Astrocyte (in vitro differentiated cells and primary cell): Measurements from ENCODE around the gene ST3GAL4. TPM values are rescaled to one million over a fixed set of nuclear protein-coding genes. Genes with fewer than 3 reads are reported as not detected.

Experiments used
- DNase-seq: peaks from one replicate; pipeline ENCODE4 v3.0.0-alpha.2; 2010; ENCODE audit warnings: low read depth
- FAIRE-seq: peaks from 2 replicates; lab custom pipeline; 2011; peaks lifted over from hg19 to GRCh38; lab: Jason Lieb, UNC
- H2AFZ ChIP-seq: 2 replicates; pipeline ENCODE4 v1.6.0; 2012; ENCODE audit warnings: low read depth, low read length, inconsistent platforms
- H3K27ac ChIP-seq: 2 replicates; pipeline ENCODE4 v1.5.1; 2011; ENCODE audit warnings: low read depth, low read length, inconsistent platforms
- H3K27me3 ChIP-seq: 2 replicates; pipeline ENCODE4 v1.6.0; 2011; ENCODE audit warnings: low read length, inconsistent platforms; ENCODE audit not compliant: insufficient read depth
- H3K36me3 ChIP-seq: 2 replicates; pipeline ENCODE4 v1.5.1; 2011; ENCODE audit warnings: low read length, inconsistent platforms; ENCODE audit not compliant: insufficient read depth
- H3K4me1 ChIP-seq: 2 replicates; pipeline ENCODE4 v1.5.1; 2011; ENCODE audit warnings: low read length, inconsistent platforms; ENCODE audit not compliant: insufficient read depth
- H3K4me2 ChIP-seq: 2 replicates; pipeline ENCODE4 v1.6.0; 2012; ENCODE audit warnings: low read length, inconsistent platforms
- H3K4me3 ChIP-seq: 2 replicates; pipeline ENCODE4 v1.5.1; 2011; ENCODE audit warnings: low read depth, mild to moderate bottlenecking, low read length, inconsistent platforms; ENCODE audit not compliant: insufficient read depth
- H3K79me2 ChIP-seq: 2 replicates; pipeline ENCODE4 v1.6.0; 2012; ENCODE audit warnings: mild to moderate bottlenecking, low read length, inconsistent platforms; ENCODE audit not compliant: insufficient read depth
- H3K9ac ChIP-seq: 2 replicates; pipeline ENCODE4 v1.6.0; 2012; ENCODE audit warnings: mild to moderate bottlenecking, low read length, inconsistent platforms
- H3K9me3 ChIP-seq: 2 replicates; pipeline ENCODE4 v1.5.1; 2012; ENCODE audit warnings: low read depth, mild to moderate bottlenecking, low read length, inconsistent platforms; ENCODE audit not compliant: insufficient read depth
- H4K20me1 ChIP-seq: 2 replicates; pipeline ENCODE4 v1.6.0; 2012; ENCODE audit warnings: low read length, inconsistent platforms; ENCODE audit not compliant: insufficient read depth
- H3K27ac Mint-ChIP-seq: one replicate; pipeline ENCODE4 v1.8.0; 2021; ENCODE audit warnings: mild to moderate bottlenecking, mixed read lengths; ENCODE audit not compliant: unreplicated experiment
- H3K27me3 Mint-ChIP-seq: one replicate; pipeline ENCODE4 v1.8.0; 2021; ENCODE audit warnings: low read depth, mixed read lengths; ENCODE audit not compliant: unreplicated experiment
- H3K36me3 Mint-ChIP-seq: one replicate; pipeline ENCODE4 v1.8.0; 2021; ENCODE audit warnings: low read depth, mixed read lengths; ENCODE audit not compliant: unreplicated experiment
- H3K4me1 Mint-ChIP-seq: one replicate; pipeline ENCODE4 v1.8.0; 2021; ENCODE audit warnings: low read depth, mixed read lengths; ENCODE audit not compliant: unreplicated experiment
- H3K4me3 Mint-ChIP-seq: one replicate; pipeline ENCODE4 v1.8.0; 2021; ENCODE audit warnings: mild to moderate bottlenecking, moderate library complexity, mixed read lengths; ENCODE audit not compliant: unreplicated experiment
- H3K9me3 Mint-ChIP-seq: one replicate; pipeline ENCODE4 v1.8.0; 2021; ENCODE audit warnings: mild to moderate bottlenecking, mixed read lengths; ENCODE audit not compliant: unreplicated experiment
- CTCF ChIP-seq: IDR thresholded peaks from 2 replicates; pipeline ENCODE4 v1.5.1; 2011; ENCODE audit warnings: low read depth, mild to moderate bottlenecking, inconsistent platforms, low read length, moderate library complexity; ENCODE audit not compliant: insufficient read depth
- EZH2 ChIP-seq: IDR thresholded peaks from 2 replicates; pipeline ENCODE4 v1.6.1; 2012; ENCODE audit warnings: mild to moderate bottlenecking, low read length, inconsistent platforms; ENCODE audit not compliant: insufficient read depth
- total RNA-seq: library from RNA; stranded (reverse); gene quantifications from 2 replicates; pipeline ENCODE4 v1.2.1, GENCODE V29; 2021

The ST3GAL4 gene
- total RNA-seq, 1 donor from 2014 or later = 12.2 TPM

DNA sequence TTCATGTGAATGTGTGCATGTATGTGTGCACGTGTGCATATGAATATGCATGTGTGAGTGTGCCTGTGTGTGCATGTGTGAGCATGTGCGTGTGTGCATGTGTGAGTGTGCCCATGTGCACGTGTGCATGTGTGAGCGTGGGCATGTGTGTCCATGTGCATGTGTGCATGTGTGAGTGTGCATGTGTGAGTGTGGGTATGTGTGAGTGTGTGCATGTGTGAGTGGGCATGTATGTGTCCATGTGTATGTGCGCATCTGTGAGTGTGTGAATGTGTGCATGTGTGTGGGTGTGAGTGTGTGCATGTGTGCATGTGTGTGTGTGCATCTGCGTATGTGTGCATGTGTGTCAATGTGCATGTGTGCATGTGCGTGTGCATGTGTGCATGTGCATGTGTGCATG lies 94.7 kb downstream of the ST3GAL4 start:
- Histone ChIP-seq H3K4me3 (no peak overlapping the region), H4K20me1 (peaks cover 4% of the 10 kb centered on the region), H3K4me1 (no peaks in the 10 kb centered on the region), H3K36me3 (no peaks in the 10 kb centered on the region), H3K9ac (no peak overlapping the region), H3K4me2 (no peak overlapping the region), H2AFZ (no peak overlapping the region), H3K9me3 (peaks cover 15% of the 10 kb centered on the region), H3K27ac (no peak overlapping the region), H3K79me2 (no peaks in the 10 kb centered on the region), H3K27me3 (peaks cover 2% of the 10 kb centered on the region)
- DNase-seq = no peak
- H3K9me3 Mint-ChIP-seq = peaks cover 5% of the 10 kb centered on the region
- no peaks in the 10 kb centered on the region for H3K36me3 Mint-ChIP-seq
- H3K27me3 Mint-ChIP-seq = peaks cover 45% of the 10 kb centered on the region
- no peak overlapping the region for H3K4me3 Mint-ChIP-seq
- H3K4me1 Mint-ChIP-seq = no peaks in the 10 kb centered on the region
- no peak overlapping the region for H3K27ac Mint-ChIP-seq
- no peak for FAIRE-seq
- TF ChIP-seq EZH2 (no peak), CTCF (no peak)

GRCh38 chr11:126450806-126451205 lies 95.3 kb downstream of the ST3GAL4 start:
- no peaks in the 10 kb centered on the region for H3K36me3 ChIP-seq
- Mint-ChIP-seq H3K27me3 (peaks cover 41% of the 10 kb centered on the region), H3K4me1 (no peaks in the 10 kb centered on the region), H3K9me3 (peaks cover 5% of the 10 kb centered on the region), H3K4me3 (no peak overlapping the region), H3K27ac (no peak overlapping the region), H3K36me3 (no peaks in the 10 kb centered on the region)
- H3K4me2 ChIP-seq = no peak overlapping the region
- no peak overlapping the region for H3K4me3 ChIP-seq
- FAIRE-seq (no peak), DNase-seq (no peak)
- H3K79me2 ChIP-seq = no peaks in the 10 kb centered on the region
- TF ChIP-seq CTCF = no peak
- TF ChIP-seq EZH2 = no peak
- no peak overlapping the region for H2AFZ ChIP-seq
- no peaks in the 10 kb centered on the region for H3K4me1 ChIP-seq
- peaks cover 15% of the 10 kb centered on the region for H3K9me3 ChIP-seq
- no peak overlapping the region for H3K27ac ChIP-seq
- peaks cover 2% of the 10 kb centered on the region for H3K27me3 ChIP-seq
- no peak overlapping the region for H3K9ac ChIP-seq
- peaks cover 4% of the 10 kb centered on the region for H4K20me1 ChIP-seq

GRCh38 chr11:126451211-126451802 lies 95.8 kb downstream of the ST3GAL4 start:
- no peak for DNase-seq
- H3K4me1 Mint-ChIP-seq = no peaks in the 10 kb centered on the region
- peaks cover 38% of the 10 kb centered on the region for H3K27me3 Mint-ChIP-seq
- H3K36me3 Mint-ChIP-seq = no peaks in the 10 kb centered on the region
- H4K20me1 ChIP-seq = peaks cover 4% of the 10 kb centered on the region
- H3K4me2 ChIP-seq = no peak overlapping the region
- peaks cover 2% of the 10 kb centered on the region for H3K27me3 ChIP-seq
- H3K27ac Mint-ChIP-seq = no peak overlapping the region
- H3K79me2 ChIP-seq = no peaks in the 10 kb centered on the region
- H3K4me3 ChIP-seq = no peak overlapping the region
- FAIRE-seq = no peak
- no peaks in the 10 kb centered on the region for H3K4me1 ChIP-seq
- peaks cover 15% of the 10 kb centered on the region for H3K9me3 ChIP-seq
- peak overlapping the region; percentile 21 for H3K4me3 Mint-ChIP-seq
- H3K36me3 ChIP-seq = no peaks in the 10 kb centered on the region
- peaks cover 5% of the 10 kb centered on the region for H3K9me3 Mint-ChIP-seq
- no peak overlapping the region for H3K9ac ChIP-seq
- no peak for TF ChIP-seq CTCF
- TF ChIP-seq EZH2 = no peak
- H3K27ac ChIP-seq = no peak overlapping the region
- no peak overlapping the region for H2AFZ ChIP-seq
